CD4-positive, alpha-beta T cell treated with Interleukin-15 for 4 hours (primary cell): ENCODE data around the gene WDR17.
"Not testable (repeated sequence)": the region's sequence is repeated elsewhere in the genome, so short reads cannot be mapped to it uniquely, and the experiment has no call there.

Experiments used
- DNase-seq: peaks from one replicate; pipeline ENCODE4 v3.0.0-alpha.2; 2020; ENCODE audit warnings: low spot score

Gene WDR17

DNA sequence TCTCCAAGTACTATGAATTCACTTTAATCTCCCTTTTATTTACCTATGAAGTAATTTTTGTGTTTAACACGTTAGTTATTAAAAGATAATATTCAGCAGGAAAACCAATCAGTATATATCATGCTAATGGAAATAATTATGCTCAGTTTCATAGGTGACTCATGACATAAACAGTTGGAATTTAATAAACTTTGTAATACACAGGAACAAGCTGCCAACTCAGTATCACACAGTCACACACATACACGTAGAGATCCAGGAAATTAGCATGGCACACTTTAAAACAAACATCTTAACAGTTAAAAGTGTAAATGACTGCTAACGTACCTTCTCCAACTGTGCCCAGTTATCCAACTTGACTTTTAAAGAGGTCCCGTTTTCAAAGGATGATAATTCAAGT, 127.5 kb downstream of the WDR17 start:
- DNase-seq, result no peak

DNA sequence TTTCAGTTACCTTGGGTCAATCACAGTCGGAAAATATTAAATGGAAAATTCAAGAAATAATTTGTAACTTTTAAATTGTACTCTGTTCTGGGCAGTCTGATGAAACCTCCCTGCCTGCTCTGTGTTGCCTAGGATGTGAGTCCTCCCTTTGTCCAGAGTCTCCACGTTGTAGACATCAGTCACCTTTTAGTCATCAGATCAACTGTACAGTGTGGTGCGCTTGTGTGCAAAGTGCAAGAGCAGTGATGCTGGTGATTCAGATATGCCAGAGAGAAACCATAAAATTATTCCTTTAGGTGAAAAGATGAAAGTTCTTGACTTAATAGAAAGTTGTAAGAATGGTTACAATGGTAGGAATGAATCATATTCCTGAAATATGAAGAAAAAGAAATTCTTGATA, 128.3 kb downstream of the WDR17 start:
- DNase-seq, result no peak

DNA sequence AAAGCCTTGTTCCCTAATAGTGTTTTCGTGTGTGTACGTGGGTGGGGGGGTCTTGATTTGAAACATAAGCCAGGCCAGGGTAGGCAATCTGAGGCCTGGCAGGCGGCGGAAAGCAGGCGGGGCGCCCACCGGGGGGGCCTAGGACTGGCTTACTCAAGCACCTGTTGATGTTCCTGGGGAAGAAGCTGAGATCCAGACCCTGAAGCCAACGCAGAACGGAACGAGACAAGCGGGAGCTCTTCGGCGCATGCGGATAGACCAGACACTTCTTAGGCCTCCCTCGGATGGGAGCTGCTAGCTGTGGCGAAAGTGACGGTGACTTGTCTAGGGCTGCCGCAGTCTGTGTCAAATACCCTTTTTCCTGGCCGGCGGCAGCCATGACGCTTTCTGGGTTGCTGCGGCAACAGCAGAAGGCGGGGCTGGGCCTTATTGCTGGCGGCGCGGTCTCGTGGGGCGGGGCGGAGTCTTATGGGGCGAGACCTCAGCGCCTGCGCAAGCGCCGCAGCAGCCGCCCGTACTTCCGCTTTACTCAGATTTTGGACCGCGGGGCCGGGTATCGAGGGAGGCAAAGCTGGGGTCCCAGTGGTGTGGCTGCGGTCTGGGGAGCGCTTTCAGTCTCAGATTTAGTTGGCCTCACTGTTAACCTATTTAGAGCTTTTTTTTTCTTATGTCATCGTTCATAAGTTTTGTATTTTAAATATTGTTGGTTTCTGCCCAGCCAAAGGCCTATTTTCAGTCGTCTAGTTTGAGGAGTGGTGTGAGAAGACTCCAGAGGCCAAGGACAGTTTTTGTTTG, 129.7 kb downstream of the WDR17 start, which contains the start of gene SPATA4:
Gene SPATA4, minus strand, starts transcription at position 402 of the 795 bp plus-strand sequence. Its CDS starts 23 bp downstream, at position 379.
- peak; percentile 92 for DNase-seq

DNA sequence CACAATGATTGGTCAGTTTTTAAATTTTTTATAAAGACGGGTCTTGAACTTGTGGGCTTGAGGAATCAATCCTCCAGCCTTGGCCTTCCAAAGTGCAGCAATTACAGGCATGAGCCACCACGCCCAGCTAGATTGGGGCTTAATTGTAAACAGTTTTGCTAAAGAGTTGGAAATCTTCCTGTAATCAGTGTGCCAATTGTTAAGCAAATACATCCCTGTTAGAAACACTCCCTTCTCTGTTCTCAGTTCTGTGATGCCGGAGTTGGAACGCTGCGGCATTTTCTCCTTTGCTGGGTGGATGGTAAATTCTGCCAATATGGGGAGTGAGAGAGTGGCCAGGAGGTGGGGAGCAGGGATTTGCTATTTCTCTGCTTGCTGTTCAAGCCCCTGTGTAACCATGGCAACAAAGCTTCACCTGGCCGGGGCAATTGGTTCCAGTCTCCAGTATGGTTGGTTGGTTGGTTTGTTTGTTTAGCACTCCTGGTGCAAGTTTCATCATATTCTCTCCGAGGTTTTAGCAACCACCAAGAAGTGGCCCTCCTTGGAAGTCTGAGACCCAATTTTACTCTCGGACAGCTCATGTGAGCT, 132.8 kb downstream of the WDR17 start:
- DNase-seq, result no peak

DNA sequence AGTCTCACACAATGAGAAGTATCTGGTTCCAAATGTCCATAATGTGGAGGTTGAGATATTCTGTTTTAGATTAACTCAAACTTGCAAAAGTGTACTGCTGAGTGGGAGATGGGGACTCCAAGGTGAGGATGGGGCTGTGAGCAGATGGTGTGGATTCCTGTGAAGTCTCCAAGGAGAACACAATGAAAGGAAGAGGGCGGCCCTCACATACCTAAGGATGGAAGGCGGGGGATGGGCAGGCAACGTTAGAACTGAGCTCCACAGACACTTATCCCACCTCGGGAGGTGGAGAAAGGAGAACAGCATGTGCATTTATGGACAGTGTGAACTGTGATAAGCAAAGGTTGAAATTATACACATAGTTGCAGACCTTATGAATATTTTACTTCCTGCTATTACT, 139.7 kb downstream of the WDR17 start:
- no peak for DNase-seq

DNA sequence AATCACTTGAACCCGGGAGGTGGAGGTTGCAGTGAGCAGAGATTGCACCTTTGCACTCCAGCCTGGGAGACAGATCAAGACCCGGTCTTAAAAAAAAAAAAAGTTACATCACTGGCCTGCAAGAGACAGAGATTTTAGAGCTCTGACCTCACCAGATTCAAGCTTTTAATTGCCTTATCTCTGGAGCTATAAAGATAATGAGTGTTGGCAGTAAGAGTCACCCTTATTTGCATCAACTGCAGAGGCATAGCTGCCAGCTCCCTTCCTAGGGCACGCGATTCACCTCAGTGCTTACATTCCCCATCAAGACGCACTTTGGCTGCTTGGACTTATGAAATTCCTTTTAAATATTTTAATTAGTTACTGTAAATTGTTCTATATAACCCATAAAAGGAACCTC, 142.2 kb downstream of the WDR17 start:
- no peak for DNase-seq

DNA sequence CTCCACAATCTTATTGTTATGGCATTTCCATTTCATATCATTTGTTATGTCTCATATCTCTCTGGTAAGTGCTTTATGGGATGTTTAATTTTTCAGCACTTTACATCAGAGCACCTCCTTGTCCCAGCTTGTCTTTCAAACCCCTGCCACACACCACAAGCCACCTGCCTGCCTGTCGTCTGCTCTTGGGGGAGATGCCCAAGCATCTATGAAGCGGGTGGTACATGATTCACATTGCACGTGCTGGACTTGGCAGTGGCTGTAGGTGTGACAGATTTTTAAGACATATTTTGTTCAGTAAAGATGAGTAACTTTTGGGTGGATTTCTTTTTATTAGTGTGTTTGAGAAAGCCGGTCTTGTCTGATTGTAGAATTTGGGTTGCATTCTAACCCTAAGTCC, 143.9 kb downstream of the WDR17 start:
- no peak for DNase-seq

DNA sequence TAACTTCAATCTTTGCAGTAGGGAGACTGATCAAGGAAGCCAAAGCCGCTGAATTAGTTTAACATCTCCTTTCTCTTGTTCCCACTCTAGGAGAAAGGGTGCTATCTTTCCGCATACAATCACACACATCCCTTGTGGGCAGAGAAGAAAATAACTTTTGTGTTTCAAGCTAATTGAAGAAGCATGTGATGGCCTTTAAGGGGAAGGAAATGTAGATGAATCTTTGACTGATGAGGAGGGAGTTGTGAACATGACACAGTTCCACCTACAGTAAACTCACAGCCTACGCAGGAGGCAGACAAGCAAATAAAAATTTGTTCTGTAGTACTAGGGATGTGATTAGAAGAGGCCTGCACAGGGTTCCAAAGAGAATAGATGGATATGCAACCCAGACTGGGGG, 144.5 kb downstream of the WDR17 start:
- DNase-seq, result no peak

DNA sequence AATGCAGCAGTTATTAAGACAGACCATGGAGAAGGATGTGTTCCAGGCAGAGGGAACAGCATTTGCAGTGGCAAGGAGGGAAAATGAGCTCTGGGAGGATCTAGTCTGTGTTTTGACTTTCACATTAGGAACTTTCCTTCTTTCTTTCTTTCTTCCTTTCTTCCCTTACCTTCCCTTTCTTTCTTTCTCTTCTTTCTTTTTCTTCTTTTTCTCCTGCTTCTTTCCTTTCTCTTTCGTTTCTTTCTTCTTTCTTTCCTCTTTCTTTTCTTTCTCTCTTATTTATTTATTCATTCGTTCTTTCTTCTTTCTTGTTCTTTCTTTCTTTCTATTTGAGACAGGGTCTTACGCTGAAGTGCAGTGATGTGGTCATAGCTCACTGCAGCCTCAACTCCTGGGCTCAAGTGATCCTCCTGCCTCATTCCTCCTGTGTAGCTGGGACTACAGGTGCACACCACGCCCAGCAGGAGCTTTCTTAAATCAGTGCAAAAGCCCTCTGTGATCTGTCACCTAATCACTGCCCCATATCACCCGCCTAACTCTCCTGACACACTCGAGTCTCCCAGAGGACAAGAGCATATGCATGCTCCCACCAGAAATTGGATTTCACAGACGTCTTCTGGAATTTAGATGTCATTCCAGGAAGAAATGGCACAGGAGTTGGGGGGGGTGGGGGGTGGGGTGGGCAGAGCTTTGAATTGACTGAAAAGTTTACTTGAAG, 145.1 kb downstream of the WDR17 start:
- DNase-seq, result no peak

DNA sequence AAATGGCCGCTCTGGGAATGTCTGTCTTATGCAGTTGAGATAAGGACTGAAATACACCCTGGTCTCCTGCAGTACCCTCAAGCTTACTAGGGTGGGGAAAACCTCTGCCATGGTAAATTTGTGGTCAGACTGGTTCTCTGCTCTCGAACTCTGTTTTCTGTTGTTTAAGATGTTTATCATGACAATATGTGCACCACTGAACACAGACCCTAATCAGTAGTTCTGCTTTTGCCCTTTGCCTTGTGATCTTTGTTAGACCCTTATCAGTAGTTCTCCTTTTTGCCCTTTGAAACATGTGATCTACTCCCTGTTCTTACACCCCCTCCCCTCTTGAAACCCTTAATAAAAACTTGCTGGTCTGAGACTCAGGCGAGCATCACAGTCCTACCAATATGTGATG, 146.7 kb downstream of the WDR17 start:
- not testable (repeated sequence) for DNase-seq

DNA sequence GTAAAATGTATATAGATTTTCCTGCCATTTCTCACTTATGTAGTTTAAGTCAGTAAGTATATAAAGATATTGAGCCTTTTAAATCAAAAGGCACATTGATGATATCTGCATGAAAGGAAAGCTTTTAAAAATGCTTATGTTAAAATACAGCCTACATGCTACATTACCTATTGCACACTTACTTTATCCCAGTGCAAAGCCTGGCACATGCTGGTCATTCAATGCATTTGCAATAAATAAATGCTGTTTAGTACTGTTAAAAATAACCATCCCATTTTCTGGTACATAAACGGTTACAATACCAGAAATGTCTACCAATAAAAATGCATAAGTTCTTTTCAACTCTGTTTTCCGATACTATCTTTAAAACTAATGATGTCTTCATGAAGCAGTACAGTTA, 151.9 kb downstream of the WDR17 start:
- DNase-seq, result no peak

DNA sequence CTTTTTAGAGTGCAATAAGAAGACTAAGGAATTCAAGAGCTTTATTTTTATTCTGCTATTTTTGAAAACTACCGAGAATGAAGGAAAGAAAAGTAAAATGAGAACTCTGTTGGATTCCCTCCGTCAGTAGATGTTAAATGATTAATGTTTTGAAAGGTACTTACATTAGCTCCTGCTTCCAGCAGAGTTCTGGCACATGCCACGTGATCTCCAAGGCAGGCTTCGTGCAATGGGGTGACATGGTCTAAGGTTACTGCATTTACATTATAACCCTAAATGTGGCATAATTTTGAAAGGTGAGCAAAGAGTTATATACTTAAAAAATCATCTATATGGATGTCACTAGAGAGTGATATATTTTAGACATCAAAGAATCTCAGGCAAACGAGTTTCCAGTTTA, 156.5 kb downstream of the WDR17 start:
- no peak for DNase-seq

DNA sequence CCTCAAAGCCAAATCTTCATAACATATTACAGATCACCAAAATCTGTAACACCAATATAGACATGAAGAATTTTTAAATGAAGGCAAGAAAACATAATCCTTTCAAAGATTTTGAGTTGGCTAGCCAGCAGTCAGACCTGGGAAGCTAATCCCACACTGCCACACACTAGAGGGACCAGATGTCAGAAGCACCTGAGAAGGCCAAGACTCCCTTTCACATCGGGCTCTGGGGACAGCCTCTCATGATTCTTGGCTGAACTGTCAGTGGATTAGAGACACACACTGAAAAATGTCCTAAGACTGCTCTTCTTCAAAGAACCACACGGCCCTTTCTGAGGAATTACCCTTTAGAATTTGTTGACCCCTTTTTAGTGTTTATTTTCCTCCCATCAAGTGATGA, 157.9 kb downstream of the WDR17 start:
- no peak for DNase-seq

DNA sequence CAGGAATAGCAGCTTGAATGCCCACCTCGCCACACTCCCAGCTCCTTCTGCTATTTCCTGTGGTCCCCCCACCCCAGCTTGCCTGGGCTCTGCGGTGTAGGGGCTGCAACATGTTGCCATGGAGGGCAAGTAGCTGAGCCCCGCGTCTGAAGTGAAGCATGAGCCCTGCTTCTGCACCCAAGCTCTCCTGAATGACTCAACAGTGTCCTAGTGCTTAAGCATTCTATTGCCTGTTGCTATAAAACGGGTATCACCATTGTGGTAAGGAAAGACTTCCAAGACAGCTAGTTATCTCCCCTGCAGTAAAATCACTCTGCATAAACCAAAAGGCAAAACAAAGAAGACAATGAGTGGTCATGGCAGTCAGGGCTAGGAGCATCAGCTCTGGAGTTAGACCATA, 161.1 kb downstream of the WDR17 start:
- no peak for DNase-seq

DNA sequence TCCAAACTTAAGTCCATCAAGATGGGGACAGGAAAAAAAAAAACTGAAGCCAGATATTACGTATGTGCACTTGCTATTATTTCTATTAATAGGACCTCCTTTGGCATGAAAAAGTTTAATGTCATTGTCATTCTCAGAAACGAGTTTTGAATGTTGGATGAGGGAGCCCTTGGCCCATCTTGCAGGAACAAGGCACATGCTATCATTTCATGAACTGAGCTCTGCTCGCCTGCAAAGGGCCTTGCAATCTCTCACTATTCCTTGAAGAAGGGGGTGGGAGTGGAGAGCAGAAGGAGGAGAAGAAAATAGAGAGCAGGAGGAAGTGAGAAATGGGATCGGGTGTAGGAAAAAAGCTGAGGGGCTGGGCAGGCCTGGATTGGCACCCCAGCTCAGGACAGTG, 164.0 kb downstream of the WDR17 start:
- DNase-seq, result no peak
